ENCODE results near the gene UGT3A2.

GRCh38 chr5:36059571-36060419 is 6.9 kb downstream of the UGT3A2 start:
- no peak for TF ChIP-seq CTCF (IDR thresholded peaks at IDR 0.05; ENCODE audit: poor library complexity)
- TF ChIP-seq EZH2 (IDR thresholded peaks at IDR 0.05; ENCODE audit: borderline replicate concordance) = no peak
- TF ChIP-seq EZH2phosphoT487 (IDR thresholded peaks at IDR 0.05; ENCODE audit: low read depth, severe bottlenecking, unreplicated experiment) = no peak
